Body of pancreas (tissue), 4 donors: ENCODE results near the gene KCTD10. TPM values are rescaled to one million over a fixed set of nuclear protein-coding genes. Genes with fewer than 3 reads are reported as not detected.

Experiments used
- ATAC-seq: fragments of 150-250 bp; one replicate; pipeline ENCODE4 v1.9.1; 2016
- DNase-seq, 4 donors: peaks; one replicate each; pipeline ENCODE4 v3.0.0-alpha.2; 2019
- H3K27ac ChIP-seq, 4 donors: fragments of 200-600 bp; sonication (generic); 1 replicate in 3 of 4; 2 replicates in 1 of 4; pipeline versions ENCODE4 v1.5.1 to v1.6.1; 2016 to 2019; ENCODE audit warnings: mild to moderate bottlenecking in 1 of 4, mixed read lengths in 1 of 4, moderate library complexity in 1 of 4
- H3K27me3 ChIP-seq, 2 donors: fragments of 200-600 bp; sonication (generic); one replicate each; pipeline ENCODE4 v1.6.0; 2016; ENCODE audit warnings: mild to moderate bottlenecking in 1 of 2
- H3K36me3 ChIP-seq, 2 donors: fragments of 200-600 bp; sonication (generic); replicated peaks in 1 of 2; 2 replicates each; pipeline ENCODE4 v1.5.1; 2016; ENCODE audit warnings: low read depth in 2 of 2; ENCODE audit not compliant: insufficient read depth in 1 of 2
- H3K4me1 ChIP-seq: fragments of 200-600 bp; sonication (generic); one replicate; pipeline ENCODE4 v1.6.0; 2016
- H3K4me3 ChIP-seq, 2 donors: fragments of 200-600 bp; sonication (generic); 1 replicate in 1 of 2; 2 replicates in 1 of 2; pipeline ENCODE4 v1.5.1; 2016 to 2019
- H3K9me3 ChIP-seq, 3 donors: fragments of 200-600 bp; sonication (generic); 1 replicate in 2 of 3; 2 replicates in 1 of 3; pipeline ENCODE4 v1.5.1; 2016
- POLR2A ChIP-seq, 3 donors: fragments of 450-650 bp; IDR thresholded peaks; one replicate each; pipeline ENCODE4 v1.6.1; 2016; ENCODE audit warnings: antibody characterized with exemption in 3 of 3, mild to moderate bottlenecking in 2 of 3
- WGBS, 2 donors: methylation state at CpG; one replicate each; pipeline ENCODE4 v1.1.5; 2017; 5-methylcytosine and 5-hydroxymethylcytosine counted together
- intact Hi-C: fragments of 100-400 bp; cut with DNase I; formaldehyde crosslinking; loops from one replicate; pipeline ENCODE4 v1.15.1; 2023
- total RNA-seq, 2 donors: library from RNA; depleted of rRNA; stranded (reverse); fragments of >200 nt; gene quantifications; one replicate each; pipeline ENCODE4 v1.1.0, GENCODE V29; 2016
- TF ChIP-seq, protein P1 (sequence below), 7 experiments: fragments of 450-650 bp in 4 of 7; fragments of 200-600 bp in 3 of 7; sonication (generic) in 3 of 7; IDR thresholded peaks; one replicate each; pipeline ENCODE4 v1.5.1; 2016 to 2019; ENCODE audit warnings: antibody characterized with exemption in 7 of 7

The KCTD10 gene
- total RNA-seq, 2 donors from 2014 or later: 18.2 to 28.3 TPM

DNA sequence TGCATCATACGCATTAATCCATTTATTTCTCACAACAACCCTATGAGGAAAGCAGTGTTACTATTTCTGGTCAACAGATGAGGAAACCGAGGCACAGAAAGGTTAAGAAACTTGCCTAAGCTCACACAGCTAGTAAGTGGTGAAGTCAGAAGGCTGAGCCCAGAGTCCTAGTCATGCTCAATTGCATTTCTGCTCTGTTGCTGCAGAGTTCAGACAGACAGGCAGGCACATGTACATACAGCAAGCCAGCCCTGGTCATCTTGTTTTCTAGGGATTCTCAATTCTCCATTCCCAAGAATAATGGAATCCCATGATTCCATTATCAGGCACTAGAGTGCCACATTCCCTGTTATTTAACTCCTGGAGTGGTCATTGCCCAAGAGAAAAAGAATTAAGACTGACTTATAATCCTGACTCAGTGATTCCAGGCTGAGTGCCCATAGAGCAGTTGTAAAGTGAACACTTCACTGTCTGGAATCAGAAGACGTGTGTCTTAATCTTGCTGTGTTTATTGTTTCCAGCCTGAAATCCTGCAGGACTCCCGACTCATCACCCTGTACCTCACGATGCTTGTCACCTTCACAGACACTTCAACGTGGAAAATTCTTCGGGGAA, 11.1 kb upstream of the KCTD10 start:
- DNase-seq: no peak
- Histone ChIP-seq H3K27ac (no peak overlapping the region), H3K27me3 (no peaks in the 10 kb centered on the region), H3K4me1 (no peaks in the 10 kb centered on the region), H3K36me3 (peaks cover 33 to 72% of the 10 kb centered on the region in 2 donors), H3K4me3 (no peak overlapping the region), H3K9me3 (no peaks in the 10 kb centered on the region)
- 81 to 89% methylated on average over 7 of the region's 7 CpGs for WGBS, 2 donors
- intact Hi-C loops: no loop called here
- no peak for ATAC-seq
- TF ChIP-seq, protein P1, sequence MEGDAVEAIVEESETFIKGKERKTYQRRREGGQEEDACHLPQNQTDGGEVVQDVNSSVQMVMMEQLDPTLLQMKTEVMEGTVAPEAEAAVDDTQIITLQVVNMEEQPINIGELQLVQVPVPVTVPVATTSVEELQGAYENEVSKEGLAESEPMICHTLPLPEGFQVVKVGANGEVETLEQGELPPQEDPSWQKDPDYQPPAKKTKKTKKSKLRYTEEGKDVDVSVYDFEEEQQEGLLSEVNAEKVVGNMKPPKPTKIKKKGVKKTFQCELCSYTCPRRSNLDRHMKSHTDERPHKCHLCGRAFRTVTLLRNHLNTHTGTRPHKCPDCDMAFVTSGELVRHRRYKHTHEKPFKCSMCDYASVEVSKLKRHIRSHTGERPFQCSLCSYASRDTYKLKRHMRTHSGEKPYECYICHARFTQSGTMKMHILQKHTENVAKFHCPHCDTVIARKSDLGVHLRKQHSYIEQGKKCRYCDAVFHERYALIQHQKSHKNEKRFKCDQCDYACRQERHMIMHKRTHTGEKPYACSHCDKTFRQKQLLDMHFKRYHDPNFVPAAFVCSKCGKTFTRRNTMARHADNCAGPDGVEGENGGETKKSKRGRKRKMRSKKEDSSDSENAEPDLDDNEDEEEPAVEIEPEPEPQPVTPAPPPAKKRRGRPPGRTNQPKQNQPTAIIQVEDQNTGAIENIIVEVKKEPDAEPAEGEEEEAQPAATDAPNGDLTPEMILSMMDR (IDR thresholded peaks at IDR 0.05): no peak
- no peak for TF ChIP-seq POLR2A (IDR thresholded peaks at IDR 0.05)

DNA sequence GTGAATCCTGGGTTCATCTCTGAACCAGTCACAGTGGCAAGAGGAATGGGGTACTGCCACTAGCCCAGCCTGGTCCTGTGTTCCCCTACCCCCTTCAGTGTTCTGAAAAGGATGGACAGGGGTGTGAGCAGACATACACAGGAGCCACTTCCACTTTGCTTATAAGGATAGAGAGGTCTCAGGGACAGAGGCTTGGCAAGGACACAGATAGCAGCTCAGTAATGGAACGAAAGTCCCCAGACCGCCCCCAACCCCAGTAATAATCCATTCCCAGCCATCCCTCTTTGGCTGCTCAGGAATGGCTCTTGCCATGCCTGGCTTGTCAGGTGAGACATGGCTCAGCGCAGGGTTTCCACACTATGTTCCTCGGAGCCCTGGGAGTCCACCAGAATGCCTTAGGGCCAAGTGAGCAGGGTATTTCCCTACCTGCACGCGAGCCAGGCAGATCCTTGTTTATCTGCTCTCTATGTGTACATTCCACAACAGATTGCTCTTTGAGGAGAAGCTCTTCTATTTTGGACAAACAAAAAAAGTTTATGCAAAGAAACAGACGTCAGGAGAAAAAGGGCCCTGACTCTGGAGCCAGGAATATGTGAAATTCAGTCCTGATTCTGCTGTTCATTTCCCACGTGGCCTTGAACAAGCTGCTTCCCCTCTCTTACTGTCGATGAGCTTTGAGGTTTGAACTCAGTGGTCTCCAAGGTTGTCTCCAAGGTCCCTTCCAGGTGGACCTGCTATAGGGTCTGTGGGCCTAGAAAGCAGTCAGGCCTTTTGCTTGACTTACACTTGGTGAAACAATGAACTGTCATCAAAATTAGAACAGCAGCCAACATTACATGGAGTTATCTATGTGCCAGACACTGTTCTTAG, 10.3 kb upstream of the KCTD10 start:
- TF ChIP-seq, protein P1 (IDR thresholded peaks at IDR 0.05): no peak
- TF ChIP-seq POLR2A (IDR thresholded peaks at IDR 0.05): no peak
- ATAC-seq (no peak), DNase-seq (no peak)
- Histone ChIP-seq H3K4me1 (no peaks in the 10 kb centered on the region), H3K36me3 (peaks cover 33 to 69% of the 10 kb centered on the region in 2 donors), H3K9me3 (no peaks in the 10 kb centered on the region), H3K27ac (no peak overlapping the region), H3K4me3 (no peak overlapping the region), H3K27me3 (no peaks in the 10 kb centered on the region)
- intact Hi-C loops: no loop called here
- WGBS, 2 donors: 87 to 89% methylated on average over 8 to 9 of the region's 9 CpGs

DNA sequence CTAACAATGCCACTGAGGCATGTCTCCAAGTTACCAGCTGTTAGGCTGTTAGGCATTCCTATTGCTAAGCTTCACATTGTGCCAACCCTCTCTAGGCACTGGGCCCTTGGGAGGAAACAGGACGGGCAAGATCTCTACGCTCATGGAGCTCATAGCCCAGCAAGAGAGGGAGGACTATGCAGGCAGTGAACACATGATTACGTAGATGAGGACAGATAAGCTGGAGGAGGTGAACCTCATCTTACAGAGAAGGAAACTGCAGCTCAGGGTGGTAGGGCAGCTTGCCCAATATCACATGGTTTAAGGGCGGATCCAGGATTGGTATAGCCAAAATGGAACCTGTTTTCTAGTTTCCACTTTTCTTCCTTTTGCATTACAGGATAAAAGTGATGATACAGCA, 8.1 kb upstream of the KCTD10 start:
- Histone ChIP-seq H3K27me3 (no peaks in the 10 kb centered on the region), H3K27ac (no peak overlapping the region), H3K4me3 (no peak overlapping the region), H3K9me3 (no peaks in the 10 kb centered on the region), H3K4me1 (no peaks in the 10 kb centered on the region), H3K36me3 (peaks cover 33 to 57% of the 10 kb centered on the region in 2 donors)
- intact Hi-C loops: no loop called here
- ATAC-seq (no peak), DNase-seq (no peak)
- WGBS, 2 donors: 87 to 93% methylated on average over 4 of the region's 4 CpGs
- TF ChIP-seq, protein P1 (IDR thresholded peaks at IDR 0.05): no peak
- no peak for TF ChIP-seq POLR2A (IDR thresholded peaks at IDR 0.05)

DNA sequence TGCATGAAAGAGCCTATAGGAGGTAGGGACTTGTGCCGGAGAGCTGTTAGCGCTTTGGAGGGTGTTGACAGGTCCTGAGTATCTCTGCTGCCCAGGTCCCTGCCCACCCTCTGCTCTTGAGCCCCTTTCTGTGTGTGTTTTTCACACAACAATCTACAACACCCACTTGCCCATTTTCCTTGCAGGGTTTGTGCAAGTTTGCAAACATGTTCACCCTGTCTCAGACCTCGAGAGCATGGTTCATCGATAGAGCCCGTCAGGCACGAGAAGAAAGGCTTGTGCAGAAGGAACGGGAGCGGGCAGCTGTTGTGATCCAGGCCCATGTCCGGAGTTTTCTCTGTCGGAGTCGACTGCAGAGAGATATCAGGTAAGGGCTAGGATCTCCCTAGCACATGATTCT, 6.2 kb upstream of the KCTD10 start:
- TF ChIP-seq POLR2A (IDR thresholded peaks at IDR 0.05): no peak
- TF ChIP-seq, protein P1 (IDR thresholded peaks at IDR 0.05): no peak
- peaks cover 27 to 42% of the 10 kb centered on the region in 2 donors for H3K36me3 ChIP-seq
- intact Hi-C loops: no loop called here
- peaks cover 11% of the 10 kb centered on the region for H3K4me1 ChIP-seq
- DNase-seq (no peak), ATAC-seq (no peak)
- no peak overlapping the region for H3K27ac ChIP-seq
- H3K9me3 ChIP-seq: no peaks in the 10 kb centered on the region
- H3K4me3 ChIP-seq: no peak overlapping the region
- 86 to 94% methylated on average over 11 of the region's 11 CpGs for WGBS, 2 donors
- H3K27me3 ChIP-seq: no peaks in the 10 kb centered on the region
